ENCODE results near the gene ZNF789. TPM values are rescaled to one million over a fixed set of nuclear protein-coding genes. Genes with fewer than 3 reads are reported as not detected.
"Not testable (repeated sequence)": the region's sequence is repeated elsewhere in the genome, so short reads cannot be mapped to it uniquely, and the experiment has no call there.

ZNF789 gene
- total RNA-seq: 23.2 and 24.3 TPM in 2 replicates

GRCh38 chr7:99472561-99473314 is at the start of gene ZNF789:
Gene ZNF789, plus strand, starts transcription at chr7:99472890. Its CDS starts 3,567 bp downstream, at chr7:99476457.
- H3K36me3 Mint-ChIP-seq (ENCODE audit: low read depth): peaks cover 27% of the 10 kb centered on the region
- H3K4me1 Mint-ChIP-seq (ENCODE audit: low read depth): peaks cover 20% of the 10 kb centered on the region
- peak; percentile 96 for DNase-seq (ENCODE audit: low spot score)
- H3K4me3 Mint-ChIP-seq (ENCODE audit: low read depth): peak within 1 kb of the TSS; percentile 96
- H3K27me3 Mint-ChIP-seq (ENCODE audit: low read depth): peaks cover 2% of the 10 kb centered on the region
- peak within 1 kb of the TSS; percentile 91 for H3K27ac Mint-ChIP-seq
- no peaks in the 10 kb centered on the region for H3K9me3 Mint-ChIP-seq
- intact Hi-C loops (cut with micrococcal nuclease): loop anchor here (1.0 to 5.0 kb wide), 5 partner anchors 28 to 1770 kb away; partner anchors contain the start of genes BUD31, FAM200A, PDAP1 and ZKSCAN5

GRCh38 chr7:99424932-99425730 is 47.6 kb upstream of the ZNF789 start:
- Mint-ChIP-seq H3K27ac (no peak overlapping the region), H3K4me3 (ENCODE audit: low read depth) (no peak overlapping the region), H3K4me1 (ENCODE audit: low read depth) (no peaks in the 10 kb centered on the region), H3K27me3 (ENCODE audit: low read depth) (no peaks in the 10 kb centered on the region), H3K36me3 (ENCODE audit: low read depth) (peaks cover 47% of the 10 kb centered on the region), H3K9me3 (no peaks in the 10 kb centered on the region)
- DNase-seq (ENCODE audit: low spot score): no peak
- intact Hi-C loops (cut with micrococcal nuclease): no loop called here

DNA sequence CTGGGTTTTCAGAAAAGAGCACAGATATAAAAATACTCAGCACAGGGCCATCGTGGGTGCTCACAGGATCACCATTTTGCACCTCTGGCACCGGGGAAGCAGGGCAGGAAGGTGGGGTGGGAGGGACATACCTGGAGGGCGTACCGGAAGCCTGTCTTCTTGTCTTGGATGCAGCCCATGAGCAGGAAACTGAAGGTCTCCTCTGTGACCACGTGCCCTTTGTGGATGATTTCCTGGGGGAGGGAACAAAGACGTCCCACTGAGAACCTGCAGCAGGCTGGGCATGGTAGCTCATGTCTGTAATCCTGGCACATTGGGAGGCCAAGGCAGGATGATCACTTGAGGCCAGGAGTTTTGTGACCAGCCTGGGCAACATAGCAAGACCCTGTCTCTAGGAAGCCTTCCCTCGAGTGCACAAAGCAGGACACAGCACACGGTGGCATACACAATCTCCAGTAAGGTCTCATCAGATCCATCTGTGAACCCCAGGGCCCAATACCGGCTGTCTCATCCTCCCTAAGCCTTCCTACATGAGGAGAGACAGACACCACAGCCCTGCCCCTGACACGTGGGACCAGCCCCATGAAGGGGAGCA is 43.6 kb upstream of the ZNF789 start:
- Mint-ChIP-seq H3K4me1 (ENCODE audit: low read depth) (no peaks in the 10 kb centered on the region), H3K27me3 (ENCODE audit: low read depth) (no peaks in the 10 kb centered on the region), H3K4me3 (ENCODE audit: low read depth) (no peak overlapping the region), H3K36me3 (ENCODE audit: low read depth) (peaks cover 40% of the 10 kb centered on the region), H3K9me3 (no peaks in the 10 kb centered on the region), H3K27ac (no peak overlapping the region)
- DNase-seq (ENCODE audit: low spot score): no peak
- intact Hi-C loops (cut with micrococcal nuclease): no loop called here

GRCh38 chr7:99429756-99430155 is 42.9 kb upstream of the ZNF789 start:
- Mint-ChIP-seq H3K9me3 (no peaks in the 10 kb centered on the region), H3K27ac (no peak overlapping the region), H3K27me3 (ENCODE audit: low read depth) (no peaks in the 10 kb centered on the region), H3K36me3 (ENCODE audit: low read depth) (peaks cover 42% of the 10 kb centered on the region), H3K4me3 (ENCODE audit: low read depth) (no peak overlapping the region), H3K4me1 (ENCODE audit: low read depth) (no peaks in the 10 kb centered on the region)
- intact Hi-C loops (cut with micrococcal nuclease): no loop called here
- no peak for DNase-seq (ENCODE audit: low spot score)

DNA sequence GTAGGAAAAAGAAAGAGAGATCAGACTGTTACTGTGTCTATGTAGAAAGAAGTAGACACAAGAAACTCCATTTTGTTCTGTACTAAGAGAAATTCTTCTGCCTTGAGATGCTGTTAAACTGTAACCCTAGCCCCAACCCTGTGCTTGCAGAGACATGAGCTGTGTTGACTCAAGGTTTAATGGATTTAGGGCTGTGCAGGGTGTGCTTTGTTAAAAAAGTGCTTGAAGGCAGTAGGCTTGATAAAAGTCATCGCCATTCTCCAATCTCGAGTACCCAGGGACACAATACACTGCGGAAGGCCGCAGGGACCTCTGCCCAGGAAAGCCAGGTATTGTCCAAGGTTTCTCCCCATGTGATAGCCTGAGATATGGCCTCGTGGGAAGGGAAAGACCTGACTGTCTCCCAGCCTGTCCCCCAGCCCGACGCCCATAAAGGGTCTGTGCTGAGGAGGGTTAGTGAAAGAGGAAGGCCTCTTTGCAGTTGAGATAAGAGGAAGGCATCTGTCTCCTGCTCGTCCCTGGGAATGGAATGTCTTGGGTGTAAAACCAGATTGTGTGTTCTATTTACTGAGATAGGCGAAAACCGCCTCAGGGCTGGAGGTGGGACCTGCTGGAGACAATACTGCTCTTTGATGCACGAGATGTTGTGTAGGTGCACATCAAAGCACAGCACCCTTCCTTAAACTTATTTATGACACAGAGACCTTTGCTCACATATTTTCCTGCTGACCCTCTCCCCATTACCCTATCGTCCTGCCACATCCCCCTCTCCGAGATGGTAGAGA is 40.7 kb upstream of the ZNF789 start:
- H3K27me3 Mint-ChIP-seq (ENCODE audit: low read depth); H3K27ac Mint-ChIP-seq; intact Hi-C loops (cut with micrococcal nuclease); DNase-seq (ENCODE audit: low spot score); H3K4me3 Mint-ChIP-seq (ENCODE audit: low read depth); H3K9me3 Mint-ChIP-seq; H3K4me1 Mint-ChIP-seq (ENCODE audit: low read depth): not testable (repeated sequence)
- H3K36me3 Mint-ChIP-seq (ENCODE audit: low read depth): peaks cover 38% of the 10 kb centered on the region

DNA sequence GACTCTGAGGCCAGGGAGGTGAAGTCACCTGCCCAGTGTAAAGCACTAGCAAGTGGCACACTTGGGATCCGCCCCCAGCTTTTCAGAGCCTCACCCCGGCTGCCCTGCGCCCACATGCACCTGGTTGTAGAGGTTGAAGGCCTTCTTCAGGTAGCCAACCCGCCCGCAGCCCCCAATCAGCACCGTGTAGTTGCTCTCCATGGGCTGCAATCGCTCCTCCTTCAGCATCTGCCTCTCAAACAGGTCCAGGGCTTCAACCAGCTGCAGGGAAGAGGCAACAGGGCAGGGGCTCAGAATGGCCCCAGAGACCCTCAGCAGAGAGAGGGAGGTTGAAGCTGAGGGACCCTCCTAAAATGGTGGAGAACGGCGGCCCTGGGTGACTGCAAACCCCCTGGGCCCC is 39.5 kb upstream of the ZNF789 start:
- no peak for DNase-seq (ENCODE audit: low spot score)
- no peak overlapping the region for H3K4me3 Mint-ChIP-seq (ENCODE audit: low read depth)
- no peaks in the 10 kb centered on the region for H3K9me3 Mint-ChIP-seq
- peaks cover 5% of the 10 kb centered on the region for H3K4me1 Mint-ChIP-seq (ENCODE audit: low read depth)
- intact Hi-C loops (cut with micrococcal nuclease): no loop called here
- no peaks in the 10 kb centered on the region for H3K27me3 Mint-ChIP-seq (ENCODE audit: low read depth)
- H3K36me3 Mint-ChIP-seq (ENCODE audit: low read depth): peaks cover 34% of the 10 kb centered on the region
- no peak overlapping the region for H3K27ac Mint-ChIP-seq

DNA sequence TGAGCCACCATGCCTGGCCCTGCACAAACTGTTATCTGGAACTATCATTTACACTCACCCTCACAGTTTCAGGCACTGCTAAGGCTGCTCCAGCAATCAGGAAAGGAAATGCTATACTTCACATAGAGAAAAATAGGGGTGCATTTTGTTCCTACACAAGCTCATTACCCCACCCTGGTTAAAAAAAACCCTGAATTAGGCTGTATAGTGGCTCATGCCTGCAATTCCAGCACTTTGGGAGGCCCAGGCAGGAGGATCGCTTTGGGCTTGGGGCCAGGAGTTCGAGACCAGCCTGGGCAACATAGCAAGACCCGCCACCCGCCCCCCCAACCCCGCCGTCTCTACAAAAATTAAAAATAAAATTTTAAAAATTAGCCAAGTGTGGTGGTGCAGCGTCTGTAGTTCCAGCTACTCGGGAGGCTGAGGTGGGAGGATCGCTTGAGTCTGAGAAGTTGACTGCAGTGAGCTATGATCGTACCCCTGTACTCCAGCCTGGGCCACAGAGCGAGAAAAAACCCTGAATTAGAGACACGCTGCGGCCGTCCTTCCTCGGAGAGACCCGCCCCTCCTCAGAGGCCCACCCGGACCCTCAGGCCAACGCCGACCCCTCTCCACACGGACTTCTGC is 34.6 kb upstream of the ZNF789 start:
- intact Hi-C loops (cut with micrococcal nuclease): loop anchor here (2.0 kb wide), 1 partner anchor 57 kb away; no protein-coding TSS in a partner anchor
- Mint-ChIP-seq H3K27ac (peak overlapping the region; percentile 92), H3K4me1 (ENCODE audit: low read depth) (peaks cover 24% of the 10 kb centered on the region), H3K9me3 (no peaks in the 10 kb centered on the region), H3K27me3 (ENCODE audit: low read depth) (no peaks in the 10 kb centered on the region), H3K4me3 (ENCODE audit: low read depth) (peak overlapping the region; percentile 99), H3K36me3 (ENCODE audit: low read depth) (peaks cover 36% of the 10 kb centered on the region)
- DNase-seq (ENCODE audit: low spot score): no peak

DNA sequence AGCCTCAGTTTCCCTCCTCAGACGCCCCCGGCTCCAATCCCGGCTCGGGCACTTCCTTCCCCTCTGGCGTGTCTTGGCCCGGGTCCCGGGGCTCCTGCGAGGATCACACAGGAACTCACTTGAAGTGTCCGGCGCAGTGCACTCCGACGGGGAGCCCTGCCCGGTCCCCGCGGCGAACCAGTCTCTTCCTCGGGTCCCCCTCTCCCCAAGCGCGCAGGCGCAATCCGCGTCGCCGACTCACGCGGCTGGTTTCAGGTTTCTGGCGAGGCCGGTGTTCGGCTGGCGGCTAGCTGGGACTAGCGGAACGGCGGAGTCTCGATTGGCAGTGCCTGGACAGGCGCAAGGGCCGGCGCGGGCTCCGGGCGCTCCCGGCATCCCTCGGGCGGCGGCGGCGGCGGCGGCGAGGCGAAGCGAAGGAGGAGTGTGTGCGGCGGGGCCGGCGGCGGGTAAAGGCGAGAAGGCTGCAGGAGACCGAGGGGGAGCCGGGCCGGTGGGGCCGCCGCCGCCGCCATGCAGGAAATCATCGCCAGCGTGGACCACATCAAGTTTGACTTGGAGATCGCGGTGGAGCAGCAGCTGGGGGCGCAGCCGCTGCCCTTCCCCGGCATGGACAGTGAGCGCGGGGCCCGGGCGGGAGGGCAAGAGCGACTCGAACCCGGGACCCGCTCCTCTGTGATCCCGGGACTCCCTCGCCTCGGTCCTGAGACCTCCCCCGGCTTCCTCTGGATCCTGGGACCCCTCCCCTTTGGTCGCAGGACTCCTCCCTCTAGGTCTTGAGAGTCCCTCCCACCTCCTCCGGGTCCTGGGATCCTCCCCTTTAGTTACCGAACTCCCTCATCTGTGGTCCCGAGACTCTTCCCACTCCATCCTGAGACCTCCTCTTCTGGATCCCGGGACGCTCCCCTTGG is 33.9 kb upstream of the ZNF789 start, which contains the start of the genes CPSF4 and PTCD1:
Gene CPSF4, plus strand, starts transcription at position 371 of the 908 bp plus-strand sequence. Its CDS starts 140 bp downstream, at position 511.
Gene PTCD1, minus strand, starts transcription at position 226 of the 908 bp plus-strand sequence. CDS start 3,556 bp downstream, outside the sequence.
- Mint-ChIP-seq H3K36me3 (ENCODE audit: low read depth) (peaks cover 34% of the 10 kb centered on the region), H3K4me1 (ENCODE audit: low read depth) (peaks cover 24% of the 10 kb centered on the region), H3K9me3 (no peaks in the 10 kb centered on the region), H3K4me3 (ENCODE audit: low read depth) (peak within 1 kb of the TSS; percentile 99), H3K27me3 (ENCODE audit: low read depth) (no peaks in the 10 kb centered on the region), H3K27ac (peak within 1 kb of the TSS; percentile 92)
- intact Hi-C loops (cut with micrococcal nuclease): loop anchor here (1.0 to 2.0 kb wide), 3 partner anchors 27 to 58 kb away; partner anchors contain the start of genes ATP5MF, BUD31 and PDAP1
- DNase-seq (ENCODE audit: low spot score): peak; percentile 88

- Mint-ChIP-seq H3K36me3 (ENCODE audit: low read depth) (peaks cover 37% of the 10 kb centered on the region), H3K4me3 (ENCODE audit: low read depth) (peak overlapping the region; percentile 99), H3K9me3 (no peaks in the 10 kb centered on the region), H3K27ac (no peak overlapping the region), H3K4me1 (ENCODE audit: low read depth) (peaks cover 24% of the 10 kb centered on the region), H3K27me3 (ENCODE audit: low read depth) (no peaks in the 10 kb centered on the region)
- no peak for DNase-seq (ENCODE audit: low spot score)
- intact Hi-C loops (cut with micrococcal nuclease): no loop called here
Measured at GRCh38 chr7:99440195-99440594, 32.5 kb upstream of the ZNF789 start.

- Mint-ChIP-seq H3K4me3 (ENCODE audit: low read depth) (no peak overlapping the region), H3K36me3 (ENCODE audit: low read depth) (peaks cover 62% of the 10 kb centered on the region), H3K27ac (no peak overlapping the region), H3K9me3 (no peaks in the 10 kb centered on the region), H3K27me3 (ENCODE audit: low read depth) (no peaks in the 10 kb centered on the region), H3K4me1 (ENCODE audit: low read depth) (peaks cover 4% of the 10 kb centered on the region)
- DNase-seq (ENCODE audit: low spot score): no peak
- intact Hi-C loops (cut with micrococcal nuclease): no loop called here
Measured at GRCh38 chr7:99446096-99446495, 26.6 kb upstream of the ZNF789 start.

- Mint-ChIP-seq H3K27ac (no peak overlapping the region), H3K4me1 (ENCODE audit: low read depth) (no peaks in the 10 kb centered on the region), H3K9me3 (no peaks in the 10 kb centered on the region), H3K36me3 (ENCODE audit: low read depth) (peaks cover 64% of the 10 kb centered on the region), H3K27me3 (ENCODE audit: low read depth) (no peaks in the 10 kb centered on the region), H3K4me3 (ENCODE audit: low read depth) (no peak overlapping the region)
- intact Hi-C loops (cut with micrococcal nuclease): no loop called here
- DNase-seq (ENCODE audit: low spot score): no peak
Measured at GRCh38 chr7:99447943-99448342, 24.7 kb upstream of the ZNF789 start.
